Measurements from ENCODE around the gene TMEM231. TPM values are rescaled to one million over a fixed set of nuclear protein-coding genes. Genes with fewer than 3 reads are reported as not detected.
"Not testable (repeated sequence)": the region's sequence is repeated elsewhere in the genome, so short reads cannot be mapped to it uniquely, and the experiment has no call there.

Gene TMEM231
- total RNA-seq, 1 donor from 2014 or later, result 3.1 TPM

GRCh38 chr16:75566758-75567255, 10.8 kb upstream of the TMEM231 start:
- peak; percentile 42 for ATAC-seq

- ATAC-seq, result peak; percentile 78
Measured at GRCh38 chr16:75566040-75566757, 10.1 kb upstream of the TMEM231 start, which contains the start of gene GABARAPL2. TSS of gene GABARAPL2 (plus strand) at chr16:75566379. CDS start at chr16:75566487, 108 bp downstream.

GRCh38 chr16:75565640-75566039, 9.6 kb upstream of the TMEM231 start:
- ATAC-seq, result no peak

- ATAC-seq, result no peak
Measured at GRCh38 chr16:75559564-75560372, 3.7 kb upstream of the TMEM231 start.

GRCh38 chr16:75558846-75559401, 2.9 kb upstream of the TMEM231 start:
- ATAC-seq, result no peak

GRCh38 chr16:75556431-75556950, 439 bp upstream of the TMEM231 start:
- no peak for ATAC-seq

DNA sequence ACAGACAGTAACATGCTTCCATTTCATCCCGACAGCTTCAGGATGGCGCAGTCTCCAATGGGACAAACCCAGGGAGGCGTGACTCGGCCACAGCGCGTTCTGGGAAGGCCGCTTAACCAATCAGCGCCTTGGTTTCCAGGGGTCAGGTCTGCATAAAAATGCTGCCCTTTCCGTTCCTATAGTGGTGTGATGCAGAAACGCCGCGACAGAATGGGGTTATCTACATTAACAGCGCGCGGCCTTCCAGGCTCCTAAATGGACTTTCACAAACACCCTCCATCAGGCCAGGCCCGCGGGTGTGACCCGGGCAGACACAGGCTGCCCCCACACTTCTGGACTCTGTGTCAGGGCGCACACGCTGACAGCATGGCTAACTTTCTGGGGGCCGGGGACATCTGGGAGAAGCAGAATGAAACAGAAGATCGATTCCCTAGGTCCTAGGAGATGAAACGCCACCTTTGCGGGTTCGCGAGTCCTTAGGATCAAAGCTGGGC, 792 bp downstream of the TMEM231 start:
- peak; percentile 63 for ATAC-seq

DNA sequence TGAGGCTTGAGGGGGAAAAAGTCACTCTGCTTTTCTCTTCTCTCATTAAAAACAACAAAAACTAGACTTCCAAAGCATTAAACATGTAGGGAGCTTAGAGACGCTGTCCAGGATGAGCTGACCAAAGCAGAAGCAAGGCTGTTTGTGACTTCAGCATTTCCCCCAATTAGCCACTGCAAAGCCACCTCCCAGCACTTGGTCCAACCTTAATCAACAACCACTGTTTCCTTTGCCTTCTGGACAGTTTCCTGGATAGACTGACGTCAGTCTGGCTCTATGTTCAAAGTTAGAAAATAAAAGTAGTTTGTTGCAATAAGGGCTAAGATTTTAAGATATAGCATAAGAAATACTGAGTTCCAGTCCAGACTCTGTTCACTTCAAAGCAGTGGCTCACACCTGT, 3.1 kb downstream of the TMEM231 start:
- no peak for ATAC-seq

DNA sequence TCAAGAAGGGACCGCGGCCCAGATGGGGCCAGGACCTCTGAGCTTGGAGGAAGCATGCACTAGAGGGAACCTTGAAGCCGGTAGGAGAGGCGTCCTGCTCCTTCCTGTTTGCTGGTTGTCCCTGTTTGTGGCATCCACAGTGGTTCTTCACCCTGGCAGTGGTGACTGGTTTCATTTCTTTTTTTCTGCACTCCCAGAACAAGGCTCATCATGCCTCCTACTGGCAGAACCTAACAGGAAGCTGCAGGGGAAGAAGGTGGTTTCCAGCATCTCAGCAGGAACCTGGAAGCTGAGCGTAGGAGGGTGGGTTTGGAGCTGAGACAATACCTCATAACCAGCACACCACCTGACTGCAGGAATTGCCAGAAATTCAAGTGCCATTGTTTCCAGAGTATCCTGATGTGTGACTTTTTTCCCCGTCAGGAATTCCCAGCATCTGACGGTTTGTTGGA, 5.8 kb downstream of the TMEM231 start:
- peak; percentile 88 for ATAC-seq

DNA sequence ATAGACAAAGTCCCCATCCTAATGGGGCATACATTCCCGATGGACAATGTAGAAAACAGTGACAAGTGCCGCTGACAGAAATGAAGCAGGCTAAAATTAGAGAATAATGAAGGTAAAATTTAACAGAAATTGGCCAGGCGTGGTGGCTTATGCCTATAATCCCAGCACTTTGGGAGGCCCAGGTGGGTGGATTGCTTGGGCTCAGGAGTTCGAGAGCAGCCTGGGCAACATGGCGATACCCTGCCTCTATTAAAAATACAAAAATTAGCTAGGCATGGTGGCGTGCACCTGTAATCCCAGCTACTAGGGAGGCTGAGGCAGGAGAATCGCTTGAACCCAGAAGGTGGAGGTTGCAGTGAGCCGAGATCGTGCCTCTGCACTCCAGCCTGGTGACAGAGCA, 7.6 kb downstream of the TMEM231 start:
- not testable (repeated sequence) for ATAC-seq

DNA sequence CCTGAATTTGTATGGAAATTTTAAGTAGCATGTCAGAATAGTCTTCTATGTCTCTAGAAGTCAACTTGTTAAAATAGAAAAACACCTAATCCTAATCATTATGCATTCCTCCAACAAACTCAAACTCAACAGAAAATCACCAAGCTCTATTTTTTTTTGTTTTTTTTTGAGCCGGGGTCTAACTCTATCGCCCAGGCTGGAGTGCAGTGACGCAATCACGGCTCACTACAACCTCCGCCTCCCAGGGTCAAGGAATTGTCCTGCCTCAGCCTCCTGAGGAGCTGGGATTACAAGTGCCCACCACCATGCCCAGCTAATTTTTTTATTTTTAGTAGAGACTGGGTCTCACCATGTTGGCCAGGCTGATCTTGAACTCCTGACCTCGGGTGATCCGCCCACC, 9.8 kb downstream of the TMEM231 start:
- no peak for ATAC-seq

- ATAC-seq, result not testable (repeated sequence)
Measured at GRCh38 chr16:75545879-75546278, 10.2 kb downstream of the TMEM231 start.

- not testable (repeated sequence) for ATAC-seq
Measured at GRCh38 chr16:75542462-75542861, 13.6 kb downstream of the TMEM231 start.

GRCh38 chr16:75541236-75541635, 14.8 kb downstream of the TMEM231 start:
- no peak for ATAC-seq

GRCh38 chr16:75538882-75539565, 17.0 kb downstream of the TMEM231 start:
- ATAC-seq, result not testable (repeated sequence)

DNA sequence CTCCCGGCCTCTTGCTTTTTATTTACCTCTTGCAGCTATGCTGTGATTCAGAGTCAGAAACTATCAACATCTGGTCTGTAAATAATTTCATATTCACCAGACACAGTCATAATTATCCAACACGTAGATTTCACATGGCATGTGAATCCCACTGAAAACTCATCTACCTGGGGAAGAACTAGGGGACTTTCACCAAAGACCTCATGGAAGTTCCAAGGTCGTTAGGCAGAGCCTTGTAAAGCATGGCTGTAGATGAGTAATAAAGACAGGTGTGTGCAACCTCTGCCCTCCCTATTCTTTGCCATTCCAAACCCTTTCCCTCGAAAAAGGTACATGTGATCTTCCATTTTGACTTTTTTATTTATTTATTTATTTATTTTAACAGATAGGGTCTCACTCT, 18.3 kb downstream of the TMEM231 start:
- no peak for ATAC-seq

DNA sequence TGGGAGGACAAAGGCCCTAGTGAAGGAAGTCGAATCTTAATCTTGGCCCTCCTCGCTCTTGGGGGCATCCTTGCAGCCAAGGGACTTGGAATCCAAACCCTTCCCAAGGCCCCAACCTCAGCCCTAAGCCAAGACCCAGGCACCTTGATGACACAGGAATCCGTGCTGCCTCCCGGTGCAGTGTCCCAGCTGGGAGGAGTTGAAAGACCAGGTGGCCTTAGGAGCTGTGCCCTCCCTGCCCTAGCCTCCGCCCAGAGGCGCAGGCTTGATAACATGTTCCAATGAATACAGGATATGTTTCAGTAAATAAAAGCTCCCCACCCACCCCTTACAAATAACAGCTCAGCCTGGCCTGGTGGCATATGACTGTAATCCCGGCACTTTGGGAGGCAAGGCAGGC, 20.2 kb downstream of the TMEM231 start, which contains the start of gene CHST5:
TSS of gene CHST5 (minus strand) at position 208 of the 400 bp plus-strand sequence. CDS start 5,724 bp downstream, outside the sequence.
- ATAC-seq, result no peak

DNA sequence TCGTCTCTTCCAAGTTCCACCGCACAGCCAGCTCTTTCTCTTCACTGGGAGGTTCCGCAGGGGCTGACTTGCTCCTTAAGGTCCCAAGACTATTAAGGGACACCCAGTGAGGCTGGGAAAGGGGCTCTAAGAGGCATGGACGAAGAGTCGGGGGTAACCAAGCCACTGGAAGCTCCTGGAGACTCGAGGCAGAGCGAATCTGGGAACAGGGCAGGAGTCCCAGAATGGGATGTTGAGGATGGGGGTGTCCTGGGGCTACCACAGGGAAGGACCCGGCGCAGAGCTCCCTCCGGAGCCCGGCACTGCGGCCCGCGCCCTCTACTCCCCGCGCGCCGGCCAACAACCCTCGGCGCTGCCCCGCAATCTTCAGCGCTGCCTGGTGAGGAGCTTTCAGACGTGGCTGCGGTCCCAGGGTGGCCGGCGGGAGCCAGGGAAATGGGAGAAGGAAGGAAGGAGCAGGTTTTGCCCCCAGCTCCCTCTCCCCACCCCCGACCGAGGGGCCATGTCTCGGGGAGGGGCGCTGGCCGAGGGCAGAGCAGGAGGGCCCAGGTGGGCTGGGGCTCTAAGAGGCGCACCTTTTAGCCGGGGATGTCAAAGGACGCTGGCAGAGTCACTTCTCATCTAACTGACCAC, 20.7 kb downstream of the TMEM231 start:
- ATAC-seq, result peak; percentile 24

DNA sequence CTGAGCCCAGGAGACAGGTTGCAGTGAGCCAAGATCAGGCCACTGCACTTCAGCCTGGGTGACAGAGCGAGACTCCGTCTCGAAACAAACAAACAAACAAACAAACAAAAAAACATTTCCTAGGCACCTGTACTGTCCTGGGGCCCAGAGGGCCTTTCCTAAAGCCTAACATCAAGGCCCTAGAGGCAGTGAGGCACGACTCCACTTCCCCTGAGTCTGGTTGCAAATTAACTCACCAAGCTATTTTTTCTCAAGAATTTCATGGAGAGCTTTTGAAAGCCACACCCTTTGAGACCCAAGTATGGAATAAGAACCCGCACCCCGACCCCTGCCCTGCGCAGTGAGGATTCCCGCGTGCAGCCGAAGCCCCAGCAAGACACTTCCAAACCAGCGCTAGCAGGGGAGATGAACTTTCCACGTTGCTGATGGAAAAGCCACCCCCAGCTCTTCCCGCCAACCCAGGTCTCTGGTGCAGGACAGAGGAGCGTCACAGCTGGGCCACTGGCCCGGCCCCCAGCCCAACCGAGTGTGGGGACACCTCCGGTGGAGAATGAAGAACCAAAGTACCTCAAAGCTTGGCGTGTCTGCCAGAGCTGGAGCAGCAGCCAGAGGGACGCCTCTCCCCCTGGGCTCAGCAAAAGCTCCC, 21.4 kb downstream of the TMEM231 start:
- ATAC-seq, result no peak

DNA sequence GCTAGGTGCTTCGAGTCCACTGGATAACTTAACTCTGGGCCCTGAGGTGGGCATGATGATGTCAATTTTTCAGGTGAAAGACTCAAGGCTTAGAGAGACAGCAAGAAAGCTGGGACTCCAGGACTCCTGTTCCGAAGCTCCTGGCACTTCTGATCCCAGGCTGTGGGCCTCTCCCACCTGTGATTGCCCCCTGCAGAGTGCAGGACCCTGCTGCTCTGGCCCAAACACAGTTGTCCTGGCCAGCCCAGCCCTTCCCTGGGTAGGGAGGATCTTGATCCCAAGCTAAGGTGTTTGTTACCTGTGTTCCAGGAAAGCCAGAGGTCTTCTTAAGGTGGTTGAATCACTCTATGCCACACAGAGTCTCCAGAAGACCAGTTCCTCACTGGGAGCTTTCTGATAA, 23.3 kb downstream of the TMEM231 start:
- ATAC-seq, result no peak
